GM18951 (cell line): Measurements from ENCODE around the gene KRT13.

Experiments
- POLR2A ChIP-seq: IDR thresholded peaks from 4 replicates; pipeline ENCODE4 v1.6.1; 2011; ENCODE audit warnings: mild to moderate bottlenecking; ENCODE audit not compliant: insufficient read length, insufficient read depth; ENCODE audit errors: extremely low read depth
- in situ Hi-C: fragments of 300-500 bp; cut with MboI; formaldehyde crosslinking; loops from one replicate; pipeline ENCODE4 v1.12.0; 2022; ENCODE audit warnings: low sequenced_read_pairs, mixed read lengths, inconsistent platforms; ENCODE audit not compliant: unreplicated experiment

Gene KRT13

DNA sequence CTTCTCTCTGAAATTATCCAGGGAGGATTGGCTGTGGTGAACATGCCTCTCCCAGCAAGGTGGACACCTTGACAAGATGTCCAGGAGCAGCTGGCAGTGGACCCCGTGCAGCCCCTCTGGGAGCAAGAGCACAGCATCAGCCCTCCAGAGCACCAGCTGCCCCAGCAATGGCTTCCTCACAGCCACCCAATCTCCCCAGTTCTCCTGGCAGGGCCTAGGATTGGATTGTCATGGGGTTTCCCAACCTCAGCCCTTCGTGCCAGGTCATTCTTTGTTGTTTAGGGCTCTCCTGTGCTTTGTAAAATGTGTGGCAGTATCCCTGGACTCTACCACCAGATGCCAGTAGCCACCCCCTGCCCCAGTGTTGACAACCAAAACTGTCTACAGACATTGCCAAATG, 13.9 kb downstream of the KRT13 start:
- no peak for TF ChIP-seq POLR2A
- in situ Hi-C loops, result no loop called here

DNA sequence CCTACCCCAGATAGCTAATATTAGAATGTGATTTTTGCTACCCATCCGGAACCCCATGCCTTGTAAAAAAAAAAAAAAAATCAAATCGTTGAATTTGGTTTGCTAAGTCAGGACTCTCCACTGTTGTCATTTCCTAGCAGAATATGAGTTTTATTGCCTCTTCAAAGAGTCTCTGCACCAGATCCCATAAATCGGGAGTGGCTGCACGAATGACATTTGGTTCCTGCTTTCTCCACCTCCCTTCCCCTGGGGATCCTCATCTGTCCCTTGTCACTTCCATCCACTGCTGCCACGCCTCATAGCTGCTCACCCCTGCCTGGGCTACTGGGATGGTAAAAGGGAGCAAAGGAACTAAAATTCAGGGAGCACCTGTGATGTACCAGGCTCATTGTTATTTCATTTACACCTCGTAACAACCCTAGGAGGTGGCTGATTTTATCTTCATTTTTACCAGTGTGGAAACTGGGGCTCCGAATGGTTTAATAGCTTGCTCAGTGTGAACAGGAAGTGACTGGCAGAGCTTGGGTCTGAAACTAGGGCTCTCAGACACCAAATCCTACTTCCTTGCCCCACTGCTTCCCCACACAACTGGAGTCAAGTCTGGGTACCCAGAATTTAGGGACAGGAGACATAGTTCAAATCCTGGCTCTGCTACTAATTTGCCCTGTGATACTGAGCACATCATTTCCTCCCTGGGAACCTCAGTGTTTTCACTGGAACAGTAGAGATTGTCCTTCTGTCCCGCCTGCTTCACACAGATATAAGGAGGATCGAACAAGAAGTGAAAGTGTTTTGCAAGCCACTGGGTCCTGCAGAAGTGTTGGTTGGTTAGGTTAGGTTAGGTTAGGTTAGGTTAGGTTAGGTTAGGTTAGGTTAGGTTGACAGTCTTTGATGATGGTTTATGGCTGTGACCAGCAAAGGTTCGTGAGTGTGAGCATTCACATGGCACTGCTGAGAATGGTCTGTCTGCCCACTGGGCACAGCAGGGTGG, 15.1 kb downstream of the KRT13 start:
- in situ Hi-C loops, result no loop called here
- TF ChIP-seq POLR2A, result no peak

DNA sequence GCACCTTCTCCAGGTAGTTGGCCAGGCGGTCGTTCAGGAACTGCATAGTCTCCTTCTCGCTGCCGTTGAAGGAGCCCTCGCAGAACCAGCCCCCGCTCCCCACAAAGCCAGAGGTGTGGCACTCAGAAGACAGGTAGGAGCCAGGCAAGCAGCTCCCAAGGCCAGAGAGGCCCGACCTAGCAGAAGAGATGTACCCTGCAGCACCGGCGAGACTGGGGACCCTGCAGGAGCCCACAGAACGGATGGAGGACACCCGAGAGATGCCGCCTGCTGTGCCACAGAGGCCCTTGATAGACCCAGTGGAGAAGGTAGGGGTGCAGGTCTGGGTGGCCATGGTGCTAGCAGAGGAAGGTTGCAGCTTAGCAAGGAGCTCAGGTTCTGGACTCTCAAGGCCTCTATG, 15.9 kb downstream of the KRT13 start, which contains the start of gene KRT36:
KRT36 (minus strand) TSS at position 380 of the 400 bp plus-strand sequence; CDS start at position 334, 46 bp downstream.
- in situ Hi-C loops, result no loop called here
- no peak for TF ChIP-seq POLR2A

DNA sequence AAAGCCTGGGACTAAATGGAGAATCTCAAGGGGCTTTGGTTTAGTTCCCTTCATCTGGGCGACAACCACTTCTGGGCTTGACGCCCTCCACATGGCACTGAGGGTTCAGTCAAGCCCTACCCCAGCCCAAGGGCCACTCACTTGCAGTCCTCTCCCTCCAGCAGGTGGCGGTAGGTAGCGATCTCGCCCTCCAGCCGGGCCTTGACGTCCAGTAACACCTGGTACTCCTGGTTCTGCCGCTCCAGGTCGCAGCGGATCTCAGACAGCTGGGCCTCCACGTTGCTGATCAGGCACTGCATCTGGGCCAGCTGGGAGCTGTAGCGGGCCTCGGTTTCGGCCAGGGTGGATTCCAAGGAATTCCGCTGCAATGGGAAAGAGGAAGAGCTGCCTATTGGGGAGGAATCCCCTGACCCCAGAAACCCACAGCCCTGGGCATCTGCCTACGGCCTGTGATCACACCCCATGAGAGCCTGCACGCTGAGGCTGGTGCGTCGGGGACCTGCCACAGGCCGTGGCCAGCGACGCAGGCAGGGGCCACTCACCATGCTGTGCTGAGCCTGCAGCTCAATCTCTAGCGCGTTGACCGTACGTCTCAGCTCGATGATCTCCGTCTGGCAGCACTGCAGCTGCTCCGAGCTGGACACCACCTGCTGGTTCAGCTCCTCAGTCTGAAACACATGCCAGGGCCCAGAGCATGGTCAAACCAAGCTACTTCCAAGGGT, 18.4 kb downstream of the KRT13 start:
- in situ Hi-C loops, result no loop called here
- no peak for TF ChIP-seq POLR2A

DNA sequence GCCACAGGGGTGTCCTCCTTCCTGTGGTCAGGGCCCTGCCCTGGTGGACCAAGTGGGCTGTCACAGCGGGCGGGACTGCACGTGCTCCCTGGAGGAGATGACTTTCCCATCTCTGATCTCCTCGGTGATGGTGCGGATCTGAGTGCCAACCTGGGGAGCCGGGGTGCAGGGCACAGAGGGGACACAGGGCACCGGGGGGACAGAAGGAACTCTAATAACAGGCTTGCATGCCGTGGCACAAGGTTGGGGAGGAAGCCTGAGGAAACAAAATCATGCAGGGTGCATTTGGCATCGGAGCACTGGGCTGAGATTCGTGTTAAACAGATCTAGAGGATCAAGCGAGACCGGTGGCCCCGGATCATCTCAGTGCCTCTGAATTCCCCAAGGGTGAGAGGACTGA, 19.1 kb downstream of the KRT13 start:
- in situ Hi-C loops, result no loop called here
- no peak for TF ChIP-seq POLR2A

DNA sequence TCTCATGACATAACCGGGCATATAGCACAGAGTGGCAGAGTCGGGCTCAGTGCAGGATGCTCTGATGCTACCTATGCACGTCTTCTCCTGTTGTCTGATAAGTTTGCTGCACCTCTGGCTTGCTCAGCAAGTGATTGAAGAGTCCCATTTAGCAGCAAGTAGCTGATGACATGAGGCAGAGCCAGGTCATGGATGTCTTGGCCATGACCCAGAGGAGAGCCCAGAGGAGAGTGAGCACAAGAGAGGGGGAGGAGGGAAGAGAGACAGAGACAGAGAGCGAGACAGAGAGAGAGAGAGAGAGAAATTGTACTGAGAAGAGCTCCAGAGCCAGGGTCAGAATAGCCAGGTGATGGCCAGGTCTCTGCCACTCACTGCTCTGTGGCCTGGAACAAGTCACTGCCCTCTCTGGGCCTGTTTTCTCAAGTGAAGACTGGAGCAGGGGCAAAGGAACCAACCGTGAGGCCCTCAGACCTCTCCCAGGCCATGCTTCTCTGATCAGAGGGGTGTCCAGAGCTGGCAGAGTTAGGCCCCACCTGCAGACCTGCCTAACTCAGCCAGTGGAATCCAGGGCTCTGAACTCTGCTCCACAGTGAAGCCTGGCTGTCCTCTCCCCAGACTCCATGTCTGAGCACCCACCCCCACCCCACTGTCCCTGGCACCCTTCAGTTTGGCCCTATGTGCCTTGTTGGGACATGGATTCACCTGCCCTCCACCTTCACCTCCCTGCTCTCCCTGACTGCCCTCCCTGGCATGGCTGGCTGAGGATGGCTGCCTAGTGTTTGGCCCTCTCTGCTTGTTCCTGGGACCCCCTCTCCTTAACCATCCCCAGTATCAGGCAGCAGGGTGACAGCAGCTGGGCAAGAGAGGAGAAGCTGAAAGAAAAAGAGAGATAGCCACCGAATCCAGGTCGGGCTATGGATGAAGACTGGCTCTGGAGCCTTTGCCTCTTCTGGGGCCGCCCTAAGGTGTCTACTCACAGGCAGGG, 20.2 kb downstream of the KRT13 start:
- in situ Hi-C loops, result no loop called here
- TF ChIP-seq POLR2A, result no peak

DNA sequence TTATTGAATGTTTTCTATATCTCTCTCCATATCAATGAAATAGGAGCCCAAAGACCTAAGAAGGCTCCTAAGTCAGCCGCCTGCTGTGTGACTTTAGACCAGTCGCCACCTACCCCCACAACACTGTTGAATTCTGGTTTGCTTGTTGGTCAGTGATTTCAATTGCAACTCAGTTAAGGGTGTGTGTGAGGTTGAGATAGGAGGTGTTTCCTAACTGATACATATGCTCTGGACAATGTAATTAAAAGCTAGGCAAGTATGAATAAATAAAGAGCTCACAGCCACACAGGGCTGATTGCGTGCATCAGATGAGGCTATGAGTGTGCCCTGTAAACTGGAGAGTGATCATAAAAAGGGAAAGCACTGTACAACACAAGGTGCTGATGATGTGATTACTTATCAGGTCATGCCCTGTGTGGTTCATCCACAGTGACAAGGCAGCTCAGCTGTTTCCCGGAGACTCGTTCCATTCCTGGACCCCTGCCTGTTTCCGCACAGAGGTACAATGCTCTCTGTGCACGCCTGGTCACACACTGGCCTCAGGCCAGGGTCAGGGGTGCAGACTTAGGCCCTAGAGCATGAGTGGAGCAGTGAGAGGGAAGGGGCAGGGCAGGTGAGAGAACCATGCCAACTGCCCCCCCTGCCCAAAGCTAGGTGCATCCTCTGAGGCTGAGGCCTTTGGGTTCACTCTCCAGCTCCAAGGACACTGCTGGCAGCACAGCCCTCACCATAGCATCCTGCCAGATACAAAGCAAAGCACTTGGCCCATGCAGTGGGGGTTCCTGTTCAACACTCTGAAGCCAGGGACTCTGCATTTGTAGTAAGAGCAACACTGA, 21.2 kb downstream of the KRT13 start:
- in situ Hi-C loops, result no loop called here
- TF ChIP-seq POLR2A, result no peak

DNA sequence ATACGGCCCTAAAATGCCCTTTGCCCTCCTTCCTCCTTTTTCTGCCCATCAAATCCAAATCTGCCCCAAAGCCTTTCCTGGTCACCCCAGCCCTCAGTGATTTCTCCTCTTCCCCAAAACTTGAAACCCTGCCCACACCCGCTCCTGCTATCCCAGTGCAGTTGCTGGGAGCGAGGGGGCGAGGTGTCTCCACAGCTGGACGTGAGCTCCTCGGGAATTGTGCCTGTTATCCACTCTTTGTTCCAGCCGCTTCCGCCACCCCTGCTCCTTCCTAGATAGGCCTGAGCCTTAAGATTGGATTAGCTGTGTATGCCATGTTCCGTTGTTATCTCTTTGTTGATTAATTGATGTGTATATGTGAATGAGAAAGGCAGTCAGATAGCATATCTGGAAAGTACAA, 21.9 kb downstream of the KRT13 start:
- TF ChIP-seq POLR2A, result no peak
- in situ Hi-C loops, result no loop called here

DNA sequence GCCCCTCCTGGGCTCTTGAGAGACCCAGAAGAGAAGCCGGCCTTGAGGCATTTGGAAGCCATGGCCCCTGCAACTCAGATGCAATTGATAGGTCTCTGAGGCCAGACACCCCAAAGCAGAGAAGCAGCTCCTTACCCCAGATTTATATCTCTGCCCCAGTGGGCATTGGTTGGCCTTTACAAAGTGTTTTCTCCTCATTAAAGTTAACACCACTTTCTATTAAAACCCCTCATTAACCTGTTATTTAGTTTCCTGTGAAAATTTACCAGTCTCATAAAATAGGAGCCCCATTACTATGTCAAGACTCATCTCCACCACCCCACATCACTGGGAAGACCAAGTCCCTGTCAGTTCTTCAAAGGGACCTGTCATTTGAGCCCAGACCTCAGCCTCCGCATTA, 24.4 kb downstream of the KRT13 start, which contains the start of gene KRT35:
KRT35 (minus strand) TSS at position 116 of the 400 bp plus-strand sequence; CDS start at position 62, 54 bp downstream.
- in situ Hi-C loops, result no loop called here
- no peak for TF ChIP-seq POLR2A

DNA sequence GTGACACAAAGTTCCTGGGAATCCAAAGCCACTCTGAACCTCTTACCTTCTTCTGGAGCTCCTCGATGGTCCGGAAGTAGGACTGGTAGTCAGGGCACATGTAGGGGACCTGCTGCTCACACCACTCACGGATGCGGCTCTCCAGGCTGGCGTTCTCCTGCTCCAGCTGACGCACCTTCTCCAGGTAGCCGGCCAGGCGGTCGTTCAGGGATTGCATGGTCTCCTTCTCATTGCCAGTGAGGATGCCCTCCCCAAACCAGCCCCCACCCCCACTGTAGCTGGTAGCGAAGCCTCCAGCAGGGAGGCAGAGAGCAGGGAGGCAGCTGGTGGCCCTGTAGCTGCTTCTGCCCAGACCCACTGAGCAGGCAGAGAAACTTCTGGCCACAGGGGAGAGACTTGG, 24.8 kb downstream of the KRT13 start:
- TF ChIP-seq POLR2A, result no peak
- in situ Hi-C loops, result no loop called here

DNA sequence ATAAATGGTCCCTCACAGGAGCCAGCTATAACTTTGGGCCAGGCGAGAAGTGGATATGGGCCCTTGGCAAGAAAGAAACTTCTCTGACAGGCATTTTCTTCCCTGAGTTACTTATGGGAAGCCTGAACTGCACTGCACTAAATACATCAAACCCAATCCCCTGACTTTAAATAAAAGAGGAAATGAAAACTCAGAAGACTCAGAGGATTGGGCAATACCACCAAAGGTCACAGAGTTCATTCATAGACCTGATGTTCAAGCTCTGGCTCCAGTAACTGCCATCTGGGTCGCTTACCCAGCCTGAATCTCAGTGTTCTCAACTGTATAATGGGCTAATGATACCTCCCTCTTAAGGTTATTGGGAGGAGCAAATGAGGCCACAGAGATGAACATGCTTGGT, 25.3 kb downstream of the KRT13 start:
- no peak for TF ChIP-seq POLR2A
- in situ Hi-C loops, result no loop called here

DNA sequence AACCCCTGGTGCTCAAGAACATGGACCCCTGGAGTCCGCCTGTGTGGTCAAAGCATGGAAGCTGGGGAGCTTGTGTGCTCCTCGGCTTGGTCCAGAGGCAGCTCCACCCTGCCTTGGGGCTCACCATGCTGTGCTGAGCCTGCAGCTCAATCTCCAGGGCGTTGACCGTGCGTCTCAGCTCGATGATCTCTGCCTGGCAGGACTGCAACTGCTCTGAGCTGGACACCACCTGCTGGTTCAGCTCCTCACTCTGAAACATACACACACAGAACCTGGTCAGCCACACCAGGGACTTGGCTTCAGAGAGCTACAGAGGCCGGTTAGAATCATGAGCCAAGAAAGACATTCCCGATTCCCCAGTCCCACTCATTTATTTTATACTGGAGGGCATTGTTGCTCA, 27.2 kb downstream of the KRT13 start:
- in situ Hi-C loops, result no loop called here
- no peak for TF ChIP-seq POLR2A
